Measurements from ENCODE around the gene CEP128. TPM values are rescaled to one million over a fixed set of nuclear protein-coding genes. Genes with fewer than 3 reads are reported as not detected.

CEP128 gene
- total RNA-seq, 4 donors from 2014 or later: 1.9 to 9.7 (median 4.0) TPM

DNA sequence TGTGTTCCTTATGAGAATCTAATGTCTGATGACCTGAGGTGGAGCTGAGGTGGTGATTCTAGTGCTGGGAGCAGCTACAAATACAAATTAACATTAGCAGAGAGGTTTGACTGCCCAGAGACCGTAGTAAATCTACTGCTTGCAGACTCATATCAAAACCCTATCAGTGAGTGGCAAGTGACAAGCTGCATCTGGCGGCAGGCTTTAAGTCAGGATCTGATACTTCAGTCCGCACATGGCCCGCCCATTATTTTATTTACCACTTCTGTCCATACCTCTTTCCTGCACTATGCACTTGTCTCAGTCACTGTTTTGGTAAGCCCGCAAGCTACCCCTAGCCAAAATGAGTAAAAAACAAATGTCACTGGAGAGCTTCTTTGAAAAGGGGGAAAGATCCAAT is 11.4 kb downstream of the CEP128 start:
- intact Hi-C loops (cut with DNase I; ENCODE audit: low total_unique reads) (no loop called here), in situ Hi-C loops (cut with MboI; ENCODE audit: low pct_ligation_motif_present in 1 of 4, low pct_unique_long_range_greater_than_20kb in 1 of 4, low sequenced_read_pairs in 3 of 4) (no loop called here)
- Histone ChIP-seq H3K27ac (peak overlapping the region in 3 of 4 donors; percentile 24 to 47 (median 46)), H3K27me3 (no peaks in the 10 kb centered on the region), H3K36me3 (no peaks in the 10 kb centered on the region), H3K4me1 (no peaks in the 10 kb centered on the region), H3K9me3 (no peaks in the 10 kb centered on the region), H3K4me3 (no peak overlapping the region)
- no peak for TF ChIP-seq POLR2AphosphoS5 (IDR thresholded peaks at IDR 0.05)
- TF ChIP-seq EP300 (IDR thresholded peaks at IDR 0.05; ENCODE audit: low read depth): no peak
- TF ChIP-seq, protein P1, sequence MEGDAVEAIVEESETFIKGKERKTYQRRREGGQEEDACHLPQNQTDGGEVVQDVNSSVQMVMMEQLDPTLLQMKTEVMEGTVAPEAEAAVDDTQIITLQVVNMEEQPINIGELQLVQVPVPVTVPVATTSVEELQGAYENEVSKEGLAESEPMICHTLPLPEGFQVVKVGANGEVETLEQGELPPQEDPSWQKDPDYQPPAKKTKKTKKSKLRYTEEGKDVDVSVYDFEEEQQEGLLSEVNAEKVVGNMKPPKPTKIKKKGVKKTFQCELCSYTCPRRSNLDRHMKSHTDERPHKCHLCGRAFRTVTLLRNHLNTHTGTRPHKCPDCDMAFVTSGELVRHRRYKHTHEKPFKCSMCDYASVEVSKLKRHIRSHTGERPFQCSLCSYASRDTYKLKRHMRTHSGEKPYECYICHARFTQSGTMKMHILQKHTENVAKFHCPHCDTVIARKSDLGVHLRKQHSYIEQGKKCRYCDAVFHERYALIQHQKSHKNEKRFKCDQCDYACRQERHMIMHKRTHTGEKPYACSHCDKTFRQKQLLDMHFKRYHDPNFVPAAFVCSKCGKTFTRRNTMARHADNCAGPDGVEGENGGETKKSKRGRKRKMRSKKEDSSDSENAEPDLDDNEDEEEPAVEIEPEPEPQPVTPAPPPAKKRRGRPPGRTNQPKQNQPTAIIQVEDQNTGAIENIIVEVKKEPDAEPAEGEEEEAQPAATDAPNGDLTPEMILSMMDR (IDR thresholded peaks at IDR 0.05): no peak
- TF ChIP-seq POLR2A (IDR thresholded peaks at IDR 0.05): no peak
- 76 to 81% methylated on average over 5 of the region's 5 CpGs for WGBS, 2 donors (ENCODE audit: low coverage in 1 of 2)
- DNase-seq: no peak

DNA sequence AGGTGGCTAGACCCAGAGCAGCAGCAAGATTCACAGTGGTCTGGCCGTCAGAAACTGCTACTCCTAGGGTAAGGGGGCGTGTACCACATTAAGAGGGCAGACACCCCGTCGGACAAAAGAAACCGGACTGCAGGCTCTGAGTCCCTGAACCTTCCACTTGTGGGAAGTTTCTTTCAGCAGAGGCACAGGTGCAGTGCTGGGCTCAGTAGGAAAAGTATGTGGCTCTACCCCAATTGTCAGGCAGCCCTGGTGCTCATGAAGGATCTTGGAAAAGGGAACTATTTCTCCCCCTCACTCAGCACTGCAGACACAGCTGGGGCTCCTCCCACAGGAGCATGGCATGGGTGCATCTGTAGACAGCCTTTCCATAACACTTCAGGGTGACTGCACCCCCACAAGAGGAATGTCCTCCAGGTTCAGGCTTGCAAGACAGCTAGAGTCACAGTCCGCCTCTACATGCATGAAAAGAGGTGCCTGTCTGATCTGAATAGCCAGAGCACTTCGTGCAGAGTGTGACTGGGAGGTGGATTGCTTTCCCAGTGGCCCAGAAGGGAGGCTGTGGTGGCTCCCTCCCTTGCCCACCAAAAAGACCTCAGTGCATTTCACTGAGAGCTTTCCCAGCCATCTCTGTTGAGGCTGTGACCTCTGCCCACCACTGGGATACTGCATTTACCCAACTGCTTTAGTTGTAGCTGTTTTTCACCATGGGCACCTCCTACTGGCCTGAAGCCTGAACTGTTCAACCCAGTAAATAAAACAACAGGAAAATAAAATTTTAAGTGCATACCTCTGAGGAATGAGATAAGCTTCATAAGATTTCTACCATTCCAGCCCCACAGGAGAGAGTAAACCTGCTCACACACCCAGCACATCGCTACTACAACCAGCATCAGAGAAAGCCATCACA is 14.2 kb downstream of the CEP128 start:
- intact Hi-C loops (cut with DNase I; ENCODE audit: low total_unique reads): no loop called here
- in situ Hi-C loops (cut with MboI; ENCODE audit: low pct_ligation_motif_present in 1 of 4, low pct_unique_long_range_greater_than_20kb in 1 of 4, low sequenced_read_pairs in 3 of 4): no loop called here
- TF ChIP-seq EP300 (IDR thresholded peaks at IDR 0.05; ENCODE audit: low read depth): no peak
- TF ChIP-seq POLR2AphosphoS5 (IDR thresholded peaks at IDR 0.05): no peak
- TF ChIP-seq, protein P1 (IDR thresholded peaks at IDR 0.05): no peak
- no peak for TF ChIP-seq POLR2A (IDR thresholded peaks at IDR 0.05)
- H3K36me3 ChIP-seq: no peaks in the 10 kb centered on the region
- H3K4me3 ChIP-seq: no peak overlapping the region
- H3K4me1 ChIP-seq: no peaks in the 10 kb centered on the region
- WGBS, 2 donors (ENCODE audit: low coverage in 1 of 2): 75 to 96% methylated on average over 1 to 8 of the region's 8 CpGs
- no peaks in the 10 kb centered on the region for H3K27me3 ChIP-seq
- DNase-seq: no peak
- no peaks in the 10 kb centered on the region for H3K9me3 ChIP-seq
- no peak overlapping the region for H3K27ac ChIP-seq

DNA sequence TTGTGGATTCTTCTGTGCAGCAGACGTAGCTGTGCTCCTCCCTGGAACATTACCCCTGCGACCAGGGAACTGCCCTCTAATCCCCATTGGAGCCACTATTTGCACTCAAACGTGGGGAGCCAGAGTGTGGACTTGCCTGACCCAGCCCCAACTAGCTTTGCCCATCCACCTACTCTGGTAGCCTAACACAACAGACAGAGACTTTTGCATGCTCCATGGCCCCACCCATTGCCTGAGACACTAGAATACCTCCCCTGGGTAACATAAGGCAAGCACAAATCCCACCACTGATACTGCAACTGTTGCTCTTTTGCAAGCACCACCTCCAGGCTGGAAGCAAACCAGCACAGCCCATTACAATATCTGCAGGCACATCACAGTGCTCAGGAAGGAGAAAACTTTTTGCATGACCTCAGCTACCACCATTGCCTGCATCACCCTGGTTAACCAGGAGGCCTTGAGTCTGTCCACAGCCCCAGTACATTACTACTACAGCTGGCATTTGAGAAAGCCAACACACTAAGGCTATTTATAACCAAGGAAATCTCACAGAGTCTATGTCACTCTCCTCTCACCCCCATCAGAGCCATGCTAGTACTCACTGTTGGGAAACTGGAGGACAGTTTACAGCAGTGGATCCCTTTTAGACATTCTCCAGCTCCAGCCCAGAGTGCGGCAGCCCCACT is 15.0 kb downstream of the CEP128 start:
- no peak for TF ChIP-seq EP300 (IDR thresholded peaks at IDR 0.05; ENCODE audit: low read depth)
- TF ChIP-seq POLR2A (IDR thresholded peaks at IDR 0.05): no peak
- TF ChIP-seq POLR2AphosphoS5 (IDR thresholded peaks at IDR 0.05): no peak
- TF ChIP-seq, protein P1 (IDR thresholded peaks at IDR 0.05): no peak
- no peaks in the 10 kb centered on the region for H3K4me1 ChIP-seq
- H3K27me3 ChIP-seq: no peaks in the 10 kb centered on the region
- no peak overlapping the region for H3K27ac ChIP-seq
- H3K36me3 ChIP-seq: no peaks in the 10 kb centered on the region
- no peak for DNase-seq
- WGBS, 2 donors (ENCODE audit: low coverage in 1 of 2): 88% methylated on average over 4 of the region's 4 CpGs; no CpG with 5 or more reads in 1 of the 2 donors
- H3K4me3 ChIP-seq: no peak overlapping the region
- in situ Hi-C loops (cut with MboI; ENCODE audit: low pct_ligation_motif_present in 1 of 4, low pct_unique_long_range_greater_than_20kb in 1 of 4, low sequenced_read_pairs in 3 of 4): no loop called here
- no peaks in the 10 kb centered on the region for H3K9me3 ChIP-seq
- intact Hi-C loops (cut with DNase I; ENCODE audit: low total_unique reads): loop anchor here (1.0 kb wide), 1 partner anchor 30 kb away; no protein-coding TSS in a partner anchor

GRCh38 chr14:80924365-80925103 is 17.0 kb downstream of the CEP128 start:
- no peak overlapping the region for H3K27ac ChIP-seq
- H3K9me3 ChIP-seq: no peaks in the 10 kb centered on the region
- H3K36me3 ChIP-seq: no peaks in the 10 kb centered on the region
- no peaks in the 10 kb centered on the region for H3K27me3 ChIP-seq
- WGBS, 2 donors (ENCODE audit: low coverage in 1 of 2): 89 to 96% methylated on average over 2 of the region's 2 CpGs
- intact Hi-C loops (cut with DNase I; ENCODE audit: low total_unique reads) (no loop called here), in situ Hi-C loops (cut with MboI; ENCODE audit: low pct_ligation_motif_present in 1 of 4, low pct_unique_long_range_greater_than_20kb in 1 of 4, low sequenced_read_pairs in 3 of 4) (no loop called here)
- H3K4me3 ChIP-seq: no peak overlapping the region
- DNase-seq: no peak
- no peaks in the 10 kb centered on the region for H3K4me1 ChIP-seq
- TF ChIP-seq POLR2A (IDR thresholded peaks at IDR 0.05) (no peak), POLR2AphosphoS5 (IDR thresholded peaks at IDR 0.05) (no peak), EP300 (IDR thresholded peaks at IDR 0.05; ENCODE audit: low read depth) (no peak)
- TF ChIP-seq, protein P1 (IDR thresholded peaks at IDR 0.05): no peak

All from transverse colon (tissue), 4 donors.